GM21423 (cell line): ENCODE data around the gene OSBPL8.
"Not testable (repeated sequence)": the region's sequence is repeated elsewhere in the genome, so short reads cannot be mapped to it uniquely, and the experiment has no call there.

Experiments
- ATAC-seq: cut with Tn5 transposase; IDR thresholded peaks from one replicate; pipeline ENCODE4 v1.9.1; 2021; ENCODE audit warnings: mild to moderate bottlenecking, moderate library complexity; ENCODE audit not compliant: unreplicated experiment

Gene OSBPL8

DNA sequence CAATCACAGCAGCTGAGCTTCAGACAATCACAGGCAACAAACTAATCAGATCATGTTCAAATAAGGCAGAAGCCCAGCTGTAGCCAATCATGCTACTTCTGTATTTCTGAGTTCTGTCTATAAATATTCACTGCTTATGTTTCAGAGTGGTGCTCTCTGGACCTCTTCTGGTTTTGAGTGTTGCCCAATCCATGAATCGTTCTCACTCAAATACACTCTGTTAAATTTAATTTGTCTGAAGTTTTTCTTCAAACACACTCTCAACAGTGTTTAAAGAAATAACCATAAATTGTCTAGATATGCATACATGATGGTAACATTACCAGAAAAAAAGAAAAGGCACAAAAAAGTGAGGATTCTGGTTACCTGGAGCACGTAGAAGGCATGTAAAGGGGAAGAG is 133.4 kb downstream of the OSBPL8 start:
- no peak for ATAC-seq

DNA sequence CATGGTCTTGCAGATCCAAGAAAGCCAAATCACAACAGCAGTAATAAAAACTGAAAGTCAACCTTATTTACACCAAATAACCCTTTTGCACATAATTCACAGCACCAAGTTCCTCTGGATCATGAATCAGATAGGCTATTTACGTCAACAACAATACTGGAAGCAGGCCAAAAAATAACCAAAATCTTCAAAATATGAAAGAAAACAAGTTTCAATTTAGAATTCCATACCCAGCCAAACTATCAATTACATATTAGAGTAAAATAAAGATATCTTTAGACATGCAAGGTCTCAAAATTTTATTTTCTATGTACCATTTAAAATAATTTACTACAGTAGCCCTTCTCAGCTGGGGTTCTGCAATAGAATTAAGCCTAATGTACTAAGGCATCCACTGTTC is 134.6 kb downstream of the OSBPL8 start:
- no peak for ATAC-seq

GRCh38 chr12:76422543-76423438 is 136.8 kb downstream of the OSBPL8 start:
- no peak for ATAC-seq

DNA sequence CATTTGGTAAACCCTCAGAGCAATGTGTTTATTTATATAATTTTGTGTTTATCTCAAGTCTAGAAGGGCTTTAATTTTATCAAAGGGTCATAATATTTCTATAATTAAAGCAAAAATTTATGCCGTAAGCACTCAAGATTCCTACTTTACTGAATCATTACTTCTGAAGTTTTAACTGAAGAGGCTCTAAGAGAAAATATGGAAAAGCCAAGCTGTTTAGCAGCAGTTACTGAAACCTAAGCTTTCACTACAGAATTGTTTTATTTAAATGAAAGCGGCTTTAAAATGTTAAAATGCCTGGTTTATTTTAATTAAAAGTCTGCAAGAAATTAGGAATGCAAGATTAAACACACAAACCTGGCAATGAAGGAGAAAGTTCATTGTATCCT is 137.4 kb downstream of the OSBPL8 start:
- ATAC-seq = no peak

- ATAC-seq = no peak
Measured at GRCh38 chr12:76421046-76421445, 138.5 kb downstream of the OSBPL8 start.

DNA sequence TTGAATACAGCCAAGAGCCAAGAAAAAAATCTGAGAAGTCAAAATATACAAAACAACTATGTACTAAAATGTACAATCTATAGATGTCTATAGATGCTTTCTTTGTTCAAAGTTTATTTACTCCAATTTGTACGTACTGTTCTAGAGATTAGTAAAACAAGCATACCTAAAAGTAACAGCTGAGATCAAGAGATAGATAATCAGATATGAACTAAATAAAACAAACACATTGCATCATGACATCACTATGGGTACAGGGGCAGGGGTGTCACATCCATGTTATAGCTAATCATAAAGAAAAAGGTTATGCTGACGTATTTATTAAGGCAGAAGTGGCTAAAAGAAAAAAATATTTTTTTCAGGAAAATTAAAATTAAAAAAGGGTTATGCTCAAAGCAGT is 139.3 kb downstream of the OSBPL8 start:
- no peak for ATAC-seq

DNA sequence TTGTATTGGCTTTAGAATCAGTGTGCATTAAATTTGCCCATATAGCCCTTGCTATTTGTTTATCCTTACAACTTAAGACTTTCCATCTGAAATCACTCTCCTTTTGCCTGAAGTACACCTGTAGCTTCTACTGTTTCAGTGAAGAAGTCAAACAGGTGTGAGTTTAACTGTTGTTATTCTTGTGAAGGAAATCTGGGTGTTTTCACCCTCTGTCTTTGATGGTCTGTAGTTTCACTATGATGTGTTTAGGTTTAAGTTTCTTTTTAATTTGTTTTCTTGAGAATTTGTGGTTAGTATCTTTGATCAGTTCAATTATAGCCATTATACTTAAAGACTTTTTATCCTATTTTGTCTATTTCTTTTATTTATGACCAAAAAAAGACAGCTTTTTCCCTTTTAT is 142.5 kb downstream of the OSBPL8 start:
- ATAC-seq = peak; percentile 71

- ATAC-seq = no peak
Measured at GRCh38 chr12:76413121-76413520, 146.4 kb downstream of the OSBPL8 start.

- no peak for ATAC-seq
Measured at GRCh38 chr12:76410781-76411180, 148.8 kb downstream of the OSBPL8 start.

GRCh38 chr12:76410371-76410770 is 149.2 kb downstream of the OSBPL8 start:
- ATAC-seq = no peak

GRCh38 chr12:76409074-76409473 is 150.5 kb downstream of the OSBPL8 start:
- ATAC-seq = no peak

GRCh38 chr12:76407710-76408109 is 151.9 kb downstream of the OSBPL8 start:
- ATAC-seq = no peak

DNA sequence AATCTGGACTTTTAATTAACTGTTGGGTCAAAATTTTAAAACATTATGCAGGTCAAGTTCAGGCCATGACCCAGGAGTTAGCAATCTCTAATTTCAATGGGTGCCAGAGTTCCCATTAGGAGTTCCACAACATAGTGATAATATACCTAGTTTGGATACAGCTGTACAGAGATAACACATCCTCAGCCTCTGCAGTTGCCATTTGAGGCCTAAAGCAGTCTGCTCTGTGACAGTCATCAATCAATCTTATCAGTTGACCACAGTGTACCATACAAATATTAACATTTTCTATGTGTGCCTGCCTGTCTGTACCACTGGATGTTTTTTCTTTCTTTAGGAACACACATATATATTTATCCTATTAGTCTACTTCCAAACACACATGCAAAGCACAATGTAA is 157.3 kb downstream of the OSBPL8 start:
- ATAC-seq = no peak

DNA sequence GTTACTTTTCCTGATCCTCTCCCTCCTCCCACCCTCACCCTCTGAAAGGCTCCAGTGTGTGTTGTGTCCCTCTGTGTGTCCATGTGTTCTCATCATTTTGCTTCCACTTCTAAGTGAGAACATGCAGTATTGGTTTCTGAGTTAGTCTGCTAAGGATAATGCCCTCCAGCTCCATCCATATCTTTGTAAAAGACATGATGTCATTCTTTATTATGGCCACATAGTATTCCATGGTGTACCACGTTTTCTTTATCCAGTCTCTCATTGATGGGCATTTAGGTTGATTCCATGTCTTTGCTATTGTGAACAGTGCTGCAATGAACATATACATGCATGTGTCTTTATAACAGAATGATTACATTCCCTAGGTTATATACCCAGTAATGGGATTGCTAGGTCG is 159.4 kb downstream of the OSBPL8 start:
- no peak for ATAC-seq

DNA sequence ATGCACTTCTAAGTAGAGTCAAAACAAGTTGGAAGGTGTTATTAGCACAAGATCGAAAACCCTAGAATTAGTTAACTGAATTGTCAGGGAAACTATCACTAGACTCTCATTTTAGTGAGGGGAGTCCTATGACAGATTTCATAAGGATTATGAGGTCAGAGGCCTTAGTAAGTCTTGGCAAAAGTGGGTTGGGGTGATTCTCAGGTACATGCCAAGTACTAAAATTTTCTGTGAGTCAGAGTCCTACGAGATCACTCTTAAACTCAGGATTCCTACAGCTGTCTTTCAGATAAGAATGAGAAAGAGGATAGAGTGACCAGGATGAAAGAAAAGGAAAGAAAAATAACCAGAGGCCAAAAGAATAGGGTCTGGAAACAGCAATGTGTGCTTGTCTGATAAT is 160.5 kb downstream of the OSBPL8 start:
- ATAC-seq = no peak

GRCh38 chr12:76398106-76398505 is 161.5 kb downstream of the OSBPL8 start:
- no peak for ATAC-seq

DNA sequence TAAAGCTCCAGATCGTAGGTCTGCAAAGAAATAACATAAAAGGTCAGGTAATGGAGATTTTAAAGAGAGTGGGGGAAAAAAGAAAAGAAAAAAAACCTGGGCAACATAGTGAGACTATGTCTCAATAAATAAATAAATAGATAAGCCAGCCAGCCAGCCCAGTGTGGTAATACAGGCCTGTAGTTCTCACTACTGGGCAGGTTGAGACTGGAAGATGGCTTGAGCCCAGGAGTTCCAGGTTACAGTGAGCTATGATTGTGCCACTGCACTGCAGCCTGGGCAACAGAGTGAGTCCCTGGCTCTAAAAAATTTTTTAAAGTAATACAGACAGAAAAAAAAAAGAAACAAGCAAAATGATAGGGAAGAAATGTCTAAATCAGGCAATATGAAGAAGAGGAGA is 168.1 kb downstream of the OSBPL8 start:
- no peak for ATAC-seq

- ATAC-seq = no peak
Measured at GRCh38 chr12:76387614-76388013, 172.0 kb downstream of the OSBPL8 start.

DNA sequence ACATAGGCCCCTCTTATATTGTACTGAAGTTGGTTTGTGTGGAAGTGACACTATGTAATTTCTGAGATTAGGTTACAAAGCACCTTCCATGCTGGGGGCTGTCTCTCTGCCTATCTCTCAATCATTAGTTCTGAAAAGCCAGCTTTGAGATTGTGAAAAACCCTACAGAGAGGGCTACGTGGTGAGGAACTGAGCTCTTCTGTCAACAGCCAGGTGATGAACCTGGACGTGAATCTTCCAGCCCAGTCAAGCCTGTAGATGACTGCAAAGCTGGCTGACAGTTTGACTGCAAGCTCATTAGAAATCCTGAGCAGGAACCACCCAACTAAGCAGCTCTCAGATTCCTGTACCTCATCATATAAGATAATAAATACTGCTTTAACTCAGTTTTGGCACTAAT is 175.0 kb downstream of the OSBPL8 start:
- ATAC-seq = no peak

- no peak for ATAC-seq
Measured at GRCh38 chr12:76383988-76384387, 175.6 kb downstream of the OSBPL8 start.

- ATAC-seq = no peak
Measured at GRCh38 chr12:76379261-76379660, 180.3 kb downstream of the OSBPL8 start.

- ATAC-seq = not testable (repeated sequence)
Measured at GRCh38 chr12:76376876-76377275, 182.7 kb downstream of the OSBPL8 start.

DNA sequence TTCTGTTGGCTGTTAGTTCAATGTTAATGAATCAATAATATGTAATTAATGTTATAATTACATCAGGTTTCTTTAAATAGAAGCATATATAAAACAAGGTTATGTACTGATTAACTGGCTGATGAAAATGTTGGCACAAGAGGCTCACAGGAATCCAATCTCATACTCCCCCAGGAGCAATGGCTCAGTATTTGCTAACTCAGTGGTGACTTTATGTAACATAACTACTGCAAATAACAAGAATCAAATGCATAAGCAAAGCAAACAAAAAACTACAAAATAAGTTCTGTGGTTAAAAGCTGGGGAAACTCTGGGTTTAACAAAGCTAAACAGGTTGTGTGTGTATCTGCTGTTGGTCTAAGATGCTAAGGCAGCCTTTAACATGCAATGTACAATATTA is 183.6 kb downstream of the OSBPL8 start:
- ATAC-seq = no peak
